ENCODE measurements around the gene RPUSD4. TPM values are rescaled to one million over a fixed set of nuclear protein-coding genes. Genes with fewer than 3 reads are reported as not detected.

RPUSD4 gene
- polyA plus RNA-seq, 3 donors = 16.3 to 25.7 (median 23.7) TPM

DNA sequence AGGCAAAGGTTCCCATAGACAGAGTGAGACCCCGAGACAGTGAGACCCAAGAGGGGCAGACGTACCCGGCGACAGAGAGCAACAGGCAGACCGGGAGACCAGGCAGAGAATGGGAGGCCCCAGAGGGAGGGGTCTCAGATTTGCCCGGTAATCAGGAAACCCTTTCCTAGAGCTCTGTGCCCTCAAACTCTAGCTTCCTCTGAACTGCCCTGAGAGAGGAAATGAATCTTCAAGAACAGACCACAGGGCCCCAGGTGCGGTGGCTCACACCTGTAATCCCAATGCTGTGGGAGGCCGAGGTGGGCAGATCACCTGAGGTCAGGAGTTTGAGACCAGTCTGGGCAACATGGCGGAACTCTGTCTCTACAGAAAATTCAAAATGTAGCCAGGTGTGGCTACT, 47.7 kb downstream of the RPUSD4 start:
- H3K27ac ChIP-seq (ENCODE audit: low read depth, low read length) = no peak overlapping the region

DNA sequence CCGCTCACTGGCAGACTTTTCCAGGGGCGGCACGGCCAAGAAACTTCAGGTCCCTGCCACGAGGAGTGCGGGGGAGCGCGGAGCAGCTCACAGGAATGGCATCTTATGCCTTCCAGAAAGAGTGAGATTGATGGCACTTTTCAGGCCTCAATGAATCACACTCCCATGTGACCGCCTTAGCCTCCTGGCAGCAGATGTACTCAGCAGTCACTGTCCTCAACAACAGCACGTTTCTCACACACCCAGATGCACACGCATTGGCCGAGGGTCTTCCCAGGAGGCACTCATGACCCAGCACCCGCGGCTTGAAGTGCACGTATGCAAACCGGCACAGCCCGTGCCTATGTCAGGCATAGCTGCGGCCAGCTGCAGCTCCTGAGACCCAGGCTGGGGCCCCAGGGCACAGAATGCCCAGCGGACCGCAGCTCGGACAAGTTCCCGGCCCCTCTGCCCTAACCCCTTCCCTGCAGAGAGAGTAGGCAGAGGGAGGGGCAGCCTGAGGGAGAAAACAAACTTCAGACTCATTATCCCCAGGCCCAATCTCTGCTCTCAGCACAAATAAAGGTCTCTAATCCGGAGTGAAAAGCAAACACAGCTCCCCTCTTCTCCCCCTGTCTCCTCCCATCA, 48.3 kb downstream of the RPUSD4 start:
- H3K27ac ChIP-seq (ENCODE audit: low read depth, low read length) = no peak overlapping the region
- 57 to 67% (median 62%) methylated on average over 22 of the region's 22 CpGs for WGBS, 3 donors

More for the DNA sequence above, 47.7 kb downstream of the RPUSD4 start:
- 72 to 77% (median 74%) methylated on average over 9 of the region's 9 CpGs for WGBS, 3 donors

DNA sequence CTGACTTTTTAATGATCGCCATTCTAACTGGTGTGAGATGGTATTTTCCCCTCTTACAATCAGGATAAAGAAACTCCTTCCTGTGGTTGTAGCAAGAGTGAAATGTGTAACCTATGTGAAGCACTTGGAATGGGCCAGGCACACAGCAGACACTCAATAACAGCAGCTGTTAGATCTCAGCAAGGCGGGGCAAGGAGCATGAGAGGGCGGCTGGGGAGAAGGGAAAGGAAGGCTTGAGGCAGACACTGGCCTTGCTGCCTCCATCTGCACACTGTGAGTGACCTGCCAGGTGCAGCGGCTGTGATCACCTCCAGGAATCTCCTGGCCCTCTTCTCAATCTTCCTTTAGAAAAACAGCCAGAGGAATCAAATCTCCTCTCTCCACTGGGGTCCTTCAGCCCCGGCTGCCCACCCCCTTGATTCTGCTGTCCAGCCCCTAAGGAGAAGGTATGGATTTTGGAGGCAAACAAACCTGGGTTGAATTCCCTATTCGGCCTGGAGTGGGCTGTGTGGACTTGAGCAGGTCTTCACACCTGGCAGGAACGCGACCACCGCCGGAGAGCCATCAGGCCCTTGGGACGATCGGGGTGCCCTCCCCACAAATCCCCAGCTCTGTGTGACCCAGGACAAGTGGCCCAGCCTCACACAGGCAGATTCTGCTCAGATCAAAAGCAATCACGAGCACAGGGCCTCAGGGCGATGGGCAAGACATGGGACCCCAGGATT, 49.0 kb downstream of the RPUSD4 start:
- H3K27ac ChIP-seq (ENCODE audit: low read depth, low read length) = no peak overlapping the region
- WGBS, 3 donors = 86 to 96% (median 87%) methylated on average over 14 of the region's 14 CpGs

DNA sequence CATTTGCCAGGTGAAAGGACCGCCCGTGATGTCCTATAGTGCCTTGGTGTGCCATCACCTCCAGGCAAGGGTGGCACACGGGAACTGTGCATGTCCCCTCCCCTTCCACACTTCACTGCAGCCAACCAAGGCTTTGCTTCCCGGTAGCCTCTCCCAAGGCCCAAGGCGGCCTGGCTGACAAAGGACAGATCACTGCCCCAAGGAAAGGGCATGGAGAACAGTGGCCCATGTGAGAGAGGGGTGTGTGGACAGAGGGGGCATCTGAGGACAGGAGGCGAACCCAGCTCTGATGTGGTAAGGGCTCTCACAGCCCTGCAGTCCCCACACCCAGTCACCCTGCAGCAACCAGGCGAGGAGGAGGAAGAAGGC, 50.4 kb downstream of the RPUSD4 start:
- no peak overlapping the region for H3K27ac ChIP-seq (ENCODE audit: low read depth, low read length)
- WGBS, 3 donors = 89 to 96% (median 94%) methylated on average over 7 of the region's 7 CpGs

DNA sequence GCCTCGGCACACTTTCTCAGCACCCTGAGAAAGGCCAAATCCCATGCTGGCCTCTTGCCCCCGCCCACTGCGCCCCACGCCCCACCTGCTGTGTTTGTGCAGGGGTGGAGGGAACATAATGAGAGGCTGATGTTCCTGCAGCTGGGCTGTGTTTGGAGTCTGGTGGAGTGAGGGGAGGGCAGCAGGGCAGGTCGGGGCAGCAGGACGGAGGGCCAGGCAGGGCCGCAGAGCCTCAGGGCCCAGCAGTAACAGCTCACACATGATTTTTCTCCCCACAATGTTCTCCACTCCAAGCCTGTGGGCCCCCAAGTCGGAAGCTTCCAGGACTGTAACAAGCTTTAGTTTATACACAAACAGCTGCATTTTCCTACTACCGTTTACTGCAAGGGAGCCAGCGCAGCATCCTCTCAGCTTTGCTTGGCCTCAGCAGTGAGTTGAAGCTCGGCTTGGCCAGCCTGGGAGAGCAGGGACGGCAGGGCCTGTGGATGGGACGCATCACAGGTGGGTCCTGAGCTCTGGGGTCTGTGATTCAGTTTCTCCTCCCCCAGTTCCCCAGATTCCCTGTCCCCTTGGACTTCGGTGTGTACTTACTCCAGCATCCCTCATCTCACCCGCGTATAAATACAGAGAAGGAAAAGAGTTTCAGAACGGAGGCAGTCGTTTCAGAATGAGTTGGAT, 51.0 kb downstream of the RPUSD4 start:
- no peak overlapping the region for H3K27ac ChIP-seq (ENCODE audit: low read depth, low read length)
- WGBS, 3 donors = 86 to 90% (median 90%) methylated on average over 18 of the region's 18 CpGs

DNA sequence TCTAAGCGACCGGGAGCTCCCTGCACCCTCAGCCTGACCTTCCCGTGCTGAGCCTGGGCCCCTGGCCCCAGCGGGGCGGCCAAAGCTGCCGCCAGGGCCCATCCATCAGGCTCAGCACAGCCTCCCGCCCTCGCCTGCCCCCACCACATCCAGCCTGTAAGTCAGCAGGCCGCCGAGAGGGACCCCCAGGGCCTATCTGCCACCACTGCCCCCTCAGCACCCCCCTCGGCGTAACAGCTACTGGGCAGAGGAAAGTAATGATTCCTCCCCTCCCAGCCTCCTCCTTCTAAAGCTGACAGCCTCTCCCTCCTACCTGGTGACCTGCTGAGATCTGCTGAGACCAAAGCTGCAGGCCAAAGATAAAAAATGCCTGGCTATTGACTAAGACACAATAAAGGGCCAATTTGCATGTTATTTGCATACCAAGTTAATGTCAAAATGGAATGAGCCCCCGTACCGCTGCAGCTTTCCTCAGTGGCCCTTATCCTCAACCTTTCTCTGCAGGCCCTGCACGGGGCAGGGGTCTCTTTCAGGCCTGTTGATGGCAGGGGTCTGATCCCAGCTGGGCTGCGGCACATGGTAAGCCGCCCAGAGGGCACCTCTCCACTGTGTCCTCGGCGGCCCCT, 51.6 kb downstream of the RPUSD4 start:
- WGBS, 3 donors = 86 to 93% (median 92%) methylated on average over 19 of the region's 19 CpGs
- no peak overlapping the region for H3K27ac ChIP-seq (ENCODE audit: low read depth, low read length)

DNA sequence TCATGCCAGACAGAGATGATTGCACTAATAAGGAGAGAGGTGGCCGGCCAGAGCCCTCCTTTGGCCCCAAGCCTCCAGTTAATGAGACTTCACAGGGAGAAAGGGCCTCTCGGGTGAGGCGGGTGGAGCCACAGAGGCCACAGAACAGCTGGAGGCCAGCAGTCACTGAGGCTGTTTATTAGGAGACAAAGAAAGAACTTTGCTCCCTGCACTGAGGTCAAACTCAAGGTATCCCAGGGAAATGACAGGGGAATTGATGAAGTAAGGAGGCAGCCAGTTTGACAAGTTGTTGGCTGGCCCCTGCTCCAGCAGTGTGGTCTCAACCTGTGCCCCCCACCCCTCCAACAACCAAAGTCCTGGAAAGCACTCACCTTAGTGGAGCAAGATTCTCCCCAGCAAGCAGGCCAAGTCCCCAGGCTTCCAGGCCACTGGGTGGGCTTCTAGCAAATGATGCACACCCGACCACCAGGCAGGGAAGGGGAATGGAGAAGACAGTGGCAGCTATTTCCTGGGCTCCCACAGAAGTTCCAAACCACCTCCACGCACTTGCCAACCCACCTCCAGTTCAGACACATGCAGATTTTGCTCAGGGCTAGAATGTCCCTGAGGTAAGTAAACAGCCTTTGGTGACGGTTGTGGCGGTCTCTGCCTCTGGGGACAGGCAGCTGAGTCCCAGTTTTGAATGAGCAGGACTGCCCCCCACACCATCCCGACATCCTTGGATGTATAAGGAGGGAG, 53.2 kb downstream of the RPUSD4 start:
- no peak overlapping the region for H3K27ac ChIP-seq (ENCODE audit: low read depth, low read length)
- WGBS, 3 donors = 70 to 81% (median 80%) methylated on average over 8 of the region's 8 CpGs

DNA sequence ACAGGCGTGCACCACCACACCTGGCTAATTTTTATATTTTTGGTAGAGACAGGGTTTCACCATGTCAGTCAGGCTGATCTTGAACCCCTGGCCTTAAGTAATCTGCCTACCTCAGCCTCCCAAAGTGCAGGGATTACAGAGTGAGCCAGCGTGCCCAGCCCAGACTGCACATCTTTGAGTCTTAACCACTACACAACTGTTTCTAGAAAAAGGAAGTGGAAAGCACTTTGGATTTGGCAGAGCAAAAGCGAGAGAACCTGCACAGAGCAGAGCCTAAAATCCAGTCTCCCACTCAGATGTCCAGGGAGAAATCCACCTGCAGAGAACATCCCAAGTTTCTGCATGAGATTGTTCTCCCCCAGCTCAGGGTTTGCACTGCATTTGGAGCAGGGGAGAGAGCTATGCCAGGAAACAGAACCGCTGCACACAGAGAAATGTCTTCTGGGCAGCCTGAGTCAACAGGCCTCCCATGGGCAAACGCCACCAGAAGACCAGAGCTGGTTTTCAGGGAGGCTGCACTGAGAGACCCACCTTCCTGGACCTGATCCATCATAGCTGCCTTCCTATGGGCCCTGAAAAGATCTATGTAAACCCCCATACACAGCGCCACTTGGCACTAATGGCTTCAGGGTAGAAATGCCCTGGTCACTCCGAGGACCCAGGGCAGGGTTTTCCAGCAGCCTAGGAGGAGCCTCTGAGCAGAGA, 54.0 kb downstream of the RPUSD4 start:
- no peak overlapping the region for H3K27ac ChIP-seq (ENCODE audit: low read depth, low read length)
- 75 to 90% (median 83%) methylated on average over 7 of the region's 7 CpGs for WGBS, 3 donors

DNA sequence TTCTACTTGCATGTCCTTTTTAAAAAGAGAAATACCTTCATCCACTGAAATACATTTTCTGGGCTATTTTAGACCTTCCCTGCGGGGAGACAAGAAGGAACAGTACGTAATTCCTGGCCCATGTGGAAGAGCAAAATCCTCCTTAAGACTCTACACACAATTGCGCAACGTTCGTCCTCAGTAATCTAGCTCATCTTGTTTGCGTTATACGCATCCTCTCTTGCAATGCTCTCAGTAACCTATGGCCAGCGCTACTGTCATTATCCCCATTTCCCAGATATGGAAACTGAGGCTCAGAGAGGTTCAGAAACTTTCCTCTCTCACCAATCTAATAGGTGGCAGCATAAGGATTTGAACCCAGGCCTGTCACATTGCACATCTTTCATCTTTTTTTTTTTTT, 54.6 kb downstream of the RPUSD4 start:
- H3K27ac ChIP-seq (ENCODE audit: low read depth, low read length) = no peak overlapping the region
- WGBS, 3 donors = 78 to 90% (median 85%) methylated on average over 8 of the region's 8 CpGs

DNA sequence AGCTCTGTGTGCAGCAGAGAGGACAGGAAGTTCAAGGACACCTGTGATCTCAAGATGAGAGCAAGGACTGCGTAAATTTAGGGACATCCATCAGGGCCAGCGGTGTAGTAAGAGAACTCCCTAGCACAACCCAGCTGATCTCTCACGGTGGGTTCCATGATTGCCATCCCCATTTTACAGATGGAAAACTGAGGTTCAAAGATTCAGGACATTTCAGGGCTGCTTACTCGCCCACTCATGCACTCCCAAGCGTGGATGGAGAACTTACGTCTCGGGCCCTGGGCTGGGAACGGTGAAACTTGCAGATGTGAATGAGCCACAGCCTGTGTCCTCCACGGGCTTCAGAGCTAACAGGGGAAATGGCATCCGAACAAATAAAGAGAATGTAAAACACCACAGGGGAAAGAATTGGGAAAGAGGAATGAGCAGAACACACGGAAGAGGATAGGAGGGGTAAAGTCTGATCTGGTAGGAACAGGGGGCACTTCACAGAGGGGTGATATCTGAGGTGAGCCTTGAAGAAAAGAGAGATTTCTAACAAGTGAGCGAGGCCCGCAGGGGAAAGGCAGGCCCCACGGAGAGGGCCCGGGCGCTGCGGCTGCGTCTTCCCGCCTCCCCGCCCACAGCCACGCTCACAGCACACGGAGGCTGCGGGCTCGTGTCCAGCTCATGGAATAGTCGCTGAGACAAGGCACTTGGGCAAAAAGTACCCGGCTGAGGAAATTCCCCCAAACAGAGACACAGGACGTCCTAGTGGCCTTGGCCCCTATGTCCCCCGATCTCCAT, 55.9 kb downstream of the RPUSD4 start:
- 89 to 93% (median 93%) methylated on average over 28 of the region's 28 CpGs for WGBS, 3 donors
- no peak overlapping the region for H3K27ac ChIP-seq (ENCODE audit: low read depth, low read length)

DNA sequence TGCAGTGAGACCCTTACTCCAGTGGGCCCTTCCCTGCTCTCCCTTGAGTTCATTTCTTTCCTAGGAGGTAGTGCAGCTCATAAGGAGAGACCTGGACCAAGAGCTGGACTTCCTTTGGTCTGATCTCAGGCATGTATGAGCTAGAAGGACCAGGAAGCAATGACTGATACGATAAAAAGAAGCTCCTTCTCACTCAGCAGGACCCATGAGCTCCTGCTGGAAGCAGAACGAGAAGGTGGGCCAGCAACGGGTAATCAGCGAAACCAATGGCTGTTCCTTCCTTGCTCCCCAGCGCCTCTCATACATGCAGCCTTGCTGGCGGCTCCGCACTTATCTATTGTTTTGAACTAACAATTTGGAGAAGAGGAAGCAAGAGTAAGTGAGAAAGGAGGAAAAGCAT, 56.8 kb downstream of the RPUSD4 start:
- WGBS, 3 donors = 75 to 82% (median 81%) methylated on average over 7 of the region's 7 CpGs
- no peak overlapping the region for H3K27ac ChIP-seq (ENCODE audit: low read depth, low read length)

DNA sequence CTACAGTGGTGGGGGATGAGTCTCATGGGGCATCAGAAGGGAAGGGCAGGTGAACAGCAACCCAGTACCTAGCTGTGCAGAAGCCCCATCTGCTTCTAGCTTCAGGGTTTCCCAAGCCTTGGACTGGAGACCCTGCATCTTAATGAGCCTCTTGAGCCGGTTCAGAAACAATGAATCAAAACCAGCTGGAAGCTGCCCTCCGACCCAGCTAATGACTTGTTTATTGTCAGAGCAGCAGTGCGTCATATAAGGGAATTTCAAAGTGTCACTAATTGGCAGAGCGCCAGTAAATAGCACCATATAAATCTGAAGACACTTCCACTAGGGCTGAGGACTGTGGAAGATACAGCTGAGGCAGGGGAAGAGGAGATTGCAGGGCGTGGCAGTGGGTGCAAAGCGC, 57.5 kb downstream of the RPUSD4 start:
- WGBS, 3 donors = 56 to 68% (median 65%) methylated on average over 6 of the region's 6 CpGs
- no peak overlapping the region for H3K27ac ChIP-seq (ENCODE audit: low read depth, low read length)

DNA sequence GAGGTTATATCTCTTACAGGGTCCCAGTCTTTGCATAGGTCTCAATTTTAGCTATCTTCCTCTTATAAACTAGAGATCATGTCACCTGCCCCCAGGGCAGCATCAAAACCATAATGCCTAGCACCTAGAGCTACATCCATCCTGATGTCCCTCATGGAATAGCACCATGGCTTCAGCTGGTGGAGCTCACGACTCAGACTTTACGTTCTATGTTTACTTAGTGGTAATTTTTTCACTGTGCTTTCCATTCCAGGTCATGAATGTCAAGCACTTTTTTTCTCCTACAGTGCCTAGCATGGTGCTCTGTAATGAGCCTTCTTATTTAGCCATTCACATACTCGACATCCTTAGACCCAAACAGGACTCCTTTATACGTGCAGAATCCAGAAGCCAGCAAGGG, 58.4 kb downstream of the RPUSD4 start:
- no peak overlapping the region for H3K27ac ChIP-seq (ENCODE audit: low read depth, low read length)
- whole genome bisulfite sequencing, 3 donors = 68 to 92% (median 89%) methylated on average over 4 of the region's 4 CpGs

DNA sequence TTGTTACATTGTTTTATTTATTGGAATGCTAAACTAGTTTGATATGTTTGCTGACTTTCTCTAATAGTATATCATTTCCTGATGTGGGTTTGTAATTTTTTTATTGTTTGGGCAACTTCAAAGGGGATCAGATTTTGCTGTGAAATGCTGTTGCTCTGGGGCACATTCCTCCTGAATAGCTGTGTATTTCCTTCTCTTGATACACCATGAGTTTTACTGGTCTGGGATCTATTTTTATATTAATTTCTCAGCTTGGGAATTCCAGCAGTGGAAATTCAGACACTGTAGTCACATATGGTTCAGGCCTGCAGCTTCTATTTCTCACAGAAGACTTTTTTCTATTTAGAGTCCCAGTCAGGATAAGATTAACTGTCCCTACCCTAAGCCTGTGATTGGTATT, 58.9 kb downstream of the RPUSD4 start:
- H3K27ac ChIP-seq (ENCODE audit: low read depth, low read length) = no peak overlapping the region

DNA sequence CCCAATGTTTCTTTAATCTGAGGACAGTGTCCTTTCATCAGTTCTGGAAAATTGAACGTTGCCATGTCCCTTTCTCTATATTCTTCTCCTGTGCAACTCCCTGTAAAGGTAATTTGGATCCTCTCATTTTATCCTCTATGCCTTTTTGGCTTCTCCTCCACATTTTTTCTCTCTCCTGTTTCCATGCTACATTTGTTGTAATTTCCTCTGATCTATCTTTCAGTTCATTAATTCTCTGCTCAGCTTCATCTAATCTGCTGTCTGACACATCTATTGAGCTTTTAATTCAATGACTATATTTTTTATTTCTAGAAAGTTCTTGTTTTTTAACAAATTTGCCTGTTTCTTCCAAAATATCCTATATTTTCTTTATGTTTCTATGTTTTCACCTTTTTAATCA, 59.3 kb downstream of the RPUSD4 start:
- no peak overlapping the region for H3K27ac ChIP-seq (ENCODE audit: low read depth, low read length)
- 85 to 96% (median 93%) methylated on average over 1 of the region's 1 CpG for WGBS, 3 donors
